Activated gamma-delta T cell treated with anti-CD3 and anti-CD28 coated beads, Interleukin-2, amount 50 U/mL, for 16 hours (primary cell): Measurements from ENCODE around the gene LRRC26.

ENCODE experiments used
- DNase-seq: peaks from one replicate; pipeline ENCODE4 v3.0.0-alpha.2; 2020; ENCODE audit warnings: low read depth

The LRRC26 gene

GRCh38 chr9:137183980-137184595 lies 14.2 kb upstream of the LRRC26 start:
- no peak for DNase-seq

GRCh38 chr9:137182836-137183235 lies 13.0 kb upstream of the LRRC26 start:
- no peak for DNase-seq

- DNase-seq = no peak
Measured at GRCh38 chr9:137181680-137182079, 11.8 kb upstream of the LRRC26 start.

- DNase-seq = no peak
Measured at GRCh38 chr9:137180491-137180890, 10.6 kb upstream of the LRRC26 start.

GRCh38 chr9:137179761-137180160 lies 9.9 kb upstream of the LRRC26 start:
- no peak for DNase-seq

- no peak for DNase-seq
Measured at GRCh38 chr9:137178939-137179630, 9.2 kb upstream of the LRRC26 start.

GRCh38 chr9:137178201-137178938 lies 8.5 kb upstream of the LRRC26 start:
- no peak for DNase-seq

- no peak for DNase-seq
Measured at GRCh38 chr9:137176302-137177182, 6.7 kb upstream of the LRRC26 start.

GRCh38 chr9:137175345-137175961 lies 5.6 kb upstream of the LRRC26 start:
- DNase-seq = no peak

GRCh38 chr9:137174722-137175293 lies 5.0 kb upstream of the LRRC26 start:
- DNase-seq = no peak

GRCh38 chr9:137173796-137174664 lies 4.2 kb upstream of the LRRC26 start:
- DNase-seq = no peak

GRCh38 chr9:137172901-137173795 lies 3.3 kb upstream of the LRRC26 start:
- DNase-seq = no peak

GRCh38 chr9:137171149-137171900 lies 1.5 kb upstream of the LRRC26 start:
- no peak for DNase-seq

- DNase-seq = no peak
Measured at GRCh38 chr9:137170486-137171148, 766 bp upstream of the LRRC26 start.

GRCh38 chr9:137168904-137169856 lies 671 bp downstream of the LRRC26 start:
- DNase-seq = no peak

GRCh38 chr9:137168573-137168903 lies 1.3 kb downstream of the LRRC26 start:
- no peak for DNase-seq
